ENCODE data around the gene PLCXD1. TPM values are rescaled to one million over a fixed set of nuclear protein-coding genes. Genes with fewer than 3 reads are reported as not detected.
"Not testable (repeated sequence)": the region's sequence is repeated elsewhere in the genome, so short reads cannot be mapped to it uniquely, and the experiment has no call there.

Gene PLCXD1
- total RNA-seq, 1 donor from 2014 or later, result 28.7 TPM

DNA sequence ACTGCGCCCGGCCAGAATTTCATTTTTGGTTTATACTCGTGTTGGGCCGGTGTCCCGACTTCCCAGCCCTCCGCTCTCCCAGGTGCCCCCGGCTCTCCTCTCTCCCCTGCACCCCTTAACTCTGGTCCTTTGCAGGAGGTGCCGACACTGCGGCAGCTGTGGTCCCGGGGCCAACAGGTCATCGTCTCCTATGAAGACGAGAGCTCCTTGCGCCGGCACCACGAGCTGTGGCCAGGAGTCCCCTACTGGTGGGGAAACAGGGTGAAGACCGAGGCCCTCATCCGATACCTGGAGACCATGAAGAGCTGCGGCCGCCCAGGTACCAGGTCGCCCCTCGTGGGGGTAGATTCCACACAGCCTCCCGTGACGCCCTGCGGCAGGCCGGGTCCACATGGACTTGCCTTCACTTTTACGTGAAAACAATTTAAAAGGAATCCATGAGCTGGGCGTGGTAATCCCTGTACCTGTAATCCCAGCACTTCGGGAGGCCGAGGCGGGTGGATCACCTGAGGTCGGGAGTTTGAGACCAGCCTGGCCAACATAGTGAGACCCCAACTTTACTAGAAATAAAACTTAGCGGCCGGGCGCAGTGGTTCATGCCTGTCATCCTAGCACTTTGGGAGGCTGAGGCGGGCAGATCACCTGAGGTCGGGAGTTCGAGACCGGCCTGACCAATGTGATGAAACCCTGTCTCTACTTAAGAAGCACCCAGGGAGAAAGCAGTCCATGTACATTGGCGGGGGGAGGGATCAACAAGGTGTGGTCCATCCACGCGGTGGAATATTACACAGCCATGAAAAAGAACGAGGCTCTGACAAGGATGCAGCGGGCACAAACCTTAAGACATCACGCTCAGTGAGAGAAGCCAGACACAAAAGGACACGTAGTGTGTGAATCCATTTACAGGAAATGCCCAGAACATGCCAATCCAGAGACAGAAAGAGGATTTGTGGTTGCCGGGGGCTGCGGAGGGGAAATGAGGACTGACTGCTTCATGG, 12.0 kb downstream of the PLCXD1 start:
- no peak for DNase-seq (ENCODE audit: low read depth)
- H3K4me3 ChIP-seq (ENCODE audit: low read depth, low read length), result no peak overlapping the region
- TF ChIP-seq, protein P1, sequence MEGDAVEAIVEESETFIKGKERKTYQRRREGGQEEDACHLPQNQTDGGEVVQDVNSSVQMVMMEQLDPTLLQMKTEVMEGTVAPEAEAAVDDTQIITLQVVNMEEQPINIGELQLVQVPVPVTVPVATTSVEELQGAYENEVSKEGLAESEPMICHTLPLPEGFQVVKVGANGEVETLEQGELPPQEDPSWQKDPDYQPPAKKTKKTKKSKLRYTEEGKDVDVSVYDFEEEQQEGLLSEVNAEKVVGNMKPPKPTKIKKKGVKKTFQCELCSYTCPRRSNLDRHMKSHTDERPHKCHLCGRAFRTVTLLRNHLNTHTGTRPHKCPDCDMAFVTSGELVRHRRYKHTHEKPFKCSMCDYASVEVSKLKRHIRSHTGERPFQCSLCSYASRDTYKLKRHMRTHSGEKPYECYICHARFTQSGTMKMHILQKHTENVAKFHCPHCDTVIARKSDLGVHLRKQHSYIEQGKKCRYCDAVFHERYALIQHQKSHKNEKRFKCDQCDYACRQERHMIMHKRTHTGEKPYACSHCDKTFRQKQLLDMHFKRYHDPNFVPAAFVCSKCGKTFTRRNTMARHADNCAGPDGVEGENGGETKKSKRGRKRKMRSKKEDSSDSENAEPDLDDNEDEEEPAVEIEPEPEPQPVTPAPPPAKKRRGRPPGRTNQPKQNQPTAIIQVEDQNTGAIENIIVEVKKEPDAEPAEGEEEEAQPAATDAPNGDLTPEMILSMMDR (conservative IDR thresholded peaks at IDR 0.05; ENCODE audit: low read depth, low read length), result no peak

DNA sequence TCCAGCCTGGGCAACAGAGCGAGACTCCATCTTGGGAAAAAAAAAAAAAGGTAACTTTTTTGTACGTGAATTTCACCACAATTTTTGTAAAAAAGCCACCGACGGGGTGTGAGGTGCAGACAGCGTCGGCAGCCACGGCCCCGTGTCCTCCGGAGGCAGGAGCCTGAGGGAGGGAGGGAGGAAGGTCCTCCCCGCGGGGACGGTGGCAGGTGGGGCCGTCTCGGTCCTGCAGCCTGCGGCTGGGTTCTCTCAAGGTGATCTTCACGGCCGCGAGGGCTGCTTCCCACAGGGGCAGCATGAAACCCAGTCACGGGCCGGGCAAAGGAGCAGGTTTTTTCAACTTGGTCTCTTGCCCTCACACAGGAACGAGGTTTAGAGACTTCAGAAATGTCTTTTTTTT, 14.0 kb downstream of the PLCXD1 start:
- DNase-seq (ENCODE audit: low read depth), result no peak
- TF ChIP-seq, protein P1 (conservative IDR thresholded peaks at IDR 0.05; ENCODE audit: low read depth, low read length), result no peak
- no peak overlapping the region for H3K4me3 ChIP-seq (ENCODE audit: low read depth, low read length)

DNA sequence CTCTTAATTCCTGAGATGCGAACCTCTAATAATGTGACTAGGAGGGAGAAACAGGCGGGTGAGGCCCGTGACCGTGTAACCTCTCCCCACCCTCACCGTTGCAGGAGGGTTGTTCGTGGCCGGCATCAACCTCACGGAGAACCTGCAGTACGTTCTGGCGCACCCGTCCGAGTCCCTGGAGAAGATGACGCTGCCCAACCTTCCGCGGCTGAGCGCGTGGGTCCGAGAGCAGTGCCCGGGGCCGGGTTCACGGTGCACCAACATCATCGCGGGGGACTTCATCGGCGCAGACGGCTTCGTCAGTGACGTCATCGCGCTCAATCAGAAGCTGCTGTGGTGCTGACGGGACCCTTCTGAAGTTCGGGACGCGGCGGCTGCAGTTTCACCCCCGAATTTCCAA, 17.8 kb downstream of the PLCXD1 start:
- H3K4me3 ChIP-seq (ENCODE audit: low read depth, low read length), result no peak overlapping the region
- TF ChIP-seq, protein P1 (conservative IDR thresholded peaks at IDR 0.05; ENCODE audit: low read depth, low read length), result no peak
- DNase-seq (ENCODE audit: low read depth), result no peak

DNA sequence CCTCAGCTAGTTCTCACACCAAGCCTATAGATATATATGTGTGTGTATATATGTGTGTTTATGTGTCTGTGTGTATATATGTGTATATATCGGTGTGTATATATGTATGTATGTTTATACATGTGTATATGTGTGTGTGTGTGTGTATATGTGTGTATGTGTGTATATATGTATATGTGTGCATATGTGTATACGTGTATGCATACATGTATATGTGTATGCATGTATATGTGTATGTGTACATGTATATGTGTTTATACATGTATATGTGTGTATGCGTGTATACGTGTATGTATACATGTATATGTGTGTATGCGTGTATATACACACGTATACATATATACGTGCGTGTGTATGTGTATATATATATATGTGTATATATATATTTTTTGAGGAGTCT, 19.2 kb downstream of the PLCXD1 start:
- TF ChIP-seq, protein P1 (conservative IDR thresholded peaks at IDR 0.05; ENCODE audit: low read depth, low read length), result no peak
- no peak overlapping the region for H3K4me3 ChIP-seq (ENCODE audit: low read depth, low read length)
- DNase-seq (ENCODE audit: low read depth), result no peak

DNA sequence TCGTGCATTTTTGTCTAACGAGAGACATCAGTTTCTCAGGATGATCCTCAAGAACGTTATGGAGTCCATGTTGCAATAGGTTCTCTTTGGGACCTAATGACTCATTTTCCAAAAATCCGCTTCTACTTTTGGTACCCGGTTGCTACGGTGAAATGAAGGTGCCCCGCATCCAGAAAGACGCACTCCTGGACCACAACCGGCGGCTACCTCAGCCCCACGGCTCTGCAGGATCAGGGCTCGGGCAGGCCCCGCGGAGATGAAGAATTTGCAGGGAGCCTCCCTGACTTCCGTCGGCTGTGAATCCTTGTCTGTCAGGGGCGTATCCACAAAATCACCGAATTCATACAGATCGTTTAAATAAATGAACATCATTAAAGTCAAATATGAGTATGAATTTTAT, 21.8 kb downstream of the PLCXD1 start:
- TF ChIP-seq, protein P1 (conservative IDR thresholded peaks at IDR 0.05; ENCODE audit: low read depth, low read length), result no peak
- DNase-seq (ENCODE audit: low read depth), result no peak
- H3K4me3 ChIP-seq (ENCODE audit: low read depth, low read length), result no peak overlapping the region

DNA sequence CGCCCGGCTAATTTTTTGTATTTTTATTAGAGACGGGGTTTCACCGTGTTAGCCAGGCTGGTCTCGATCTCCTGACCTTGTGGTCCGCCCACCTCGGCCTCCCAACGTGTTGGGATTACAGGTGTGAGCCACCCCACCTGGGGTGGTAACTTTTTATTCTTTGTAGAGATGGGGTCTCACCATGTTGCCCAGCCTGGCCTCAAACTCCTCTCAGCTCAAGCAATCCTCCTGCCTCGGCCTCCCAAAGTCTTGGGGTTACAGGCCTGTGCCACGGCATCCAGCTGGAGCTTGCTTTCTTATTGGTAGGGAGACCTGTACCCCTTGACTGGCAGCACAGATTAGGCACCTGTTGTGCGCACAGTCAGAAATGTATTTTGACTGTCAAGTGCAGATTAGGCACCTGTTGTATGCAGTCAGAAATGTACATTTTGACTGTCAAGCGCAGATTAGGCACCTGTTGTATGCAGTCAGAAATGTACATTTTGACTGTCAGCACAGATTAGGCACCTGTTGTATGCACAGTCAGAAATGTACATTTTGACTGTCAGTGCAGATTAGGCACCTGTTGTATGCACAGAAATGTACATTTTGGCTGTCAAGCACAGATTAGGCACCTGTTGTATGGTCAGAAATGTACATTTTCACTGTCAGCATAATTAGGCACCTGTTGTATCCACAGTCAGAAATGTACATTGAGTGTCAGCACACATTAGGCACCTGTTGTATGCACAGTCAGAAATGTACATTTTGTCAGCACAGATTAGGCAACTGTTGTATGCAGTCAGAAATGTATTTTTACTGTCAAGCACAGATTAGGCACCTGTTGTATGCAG, 24.8 kb downstream of the PLCXD1 start:
- DNase-seq (ENCODE audit: low read depth); H3K4me3 ChIP-seq (ENCODE audit: low read depth, low read length): not testable (repeated sequence)

DNA sequence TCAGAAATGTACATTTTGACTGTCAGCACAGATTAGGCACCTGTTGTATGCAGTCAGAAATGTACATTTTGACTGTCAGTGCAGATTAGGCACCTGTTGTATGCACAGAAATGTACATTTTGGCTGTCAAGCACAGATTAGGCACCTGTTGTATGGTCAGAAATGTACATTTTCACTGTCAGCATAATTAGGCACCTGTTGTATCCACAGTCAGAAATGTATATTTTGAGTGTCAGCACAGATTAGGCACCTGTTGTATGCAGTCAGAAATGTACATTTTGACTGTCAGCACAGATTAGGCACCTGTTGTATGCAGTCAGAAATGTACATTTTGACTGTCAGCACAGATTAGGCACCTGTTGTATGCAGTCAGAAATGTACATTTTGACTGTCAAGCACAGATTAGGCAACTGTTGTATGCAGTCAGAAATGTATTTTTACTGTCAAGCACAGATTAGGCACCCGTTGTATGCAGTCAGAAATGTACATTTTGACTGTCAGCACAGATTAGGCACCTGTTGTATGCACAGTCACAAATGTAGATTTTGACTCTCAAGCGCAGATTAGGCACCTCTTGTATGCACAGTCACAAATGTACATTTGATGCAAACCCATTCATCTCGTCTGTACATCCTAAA, 25.6 kb downstream of the PLCXD1 start:
- not testable (repeated sequence) for DNase-seq (ENCODE audit: low read depth); H3K4me3 ChIP-seq (ENCODE audit: low read depth, low read length)

Measured in epithelial cell of proximal tubule (primary cell).